H1 (cell line): Measurements from ENCODE around the gene UMAD1. TPM values are rescaled to one million over a fixed set of nuclear protein-coding genes. Genes with fewer than 3 reads are reported as not detected.
A peak's percentile ranks its signal among the peaks of the same experiment; 100 is the strongest.

Experiments
- ASH2L ChIP-seq: fragments of 200-600, 300-600 bp; sonication (generic); IDR thresholded peaks from one replicate; pipeline ENCODE4 v1.7.1; 2017; ENCODE audit warnings: low read length
- BCL11A ChIP-seq, 2 experiments: IDR thresholded peaks; one replicate each; pipeline ENCODE4 v1.6.1; 2011; ENCODE audit warnings: low read depth in 2 of 2, low read length in 2 of 2, mild to moderate bottlenecking in 2 of 2
- BRCA1 ChIP-seq: IDR thresholded peaks from 2 replicates; pipeline ENCODE4 v1.6.1; 2012; ENCODE audit warnings: low read depth, low read length, improper control_type of control experiment
- CEBPB ChIP-seq: IDR thresholded peaks from 2 replicates; pipeline ENCODE4 v1.6.1; 2012; ENCODE audit warnings: low read depth, low read length
- CHD1 ChIP-seq: IDR thresholded peaks from 2 replicates; pipeline ENCODE4 v1.6.1; 2012; ENCODE audit warnings: low read depth, low read length, improper control_type of control experiment
- EZH2 ChIP-seq: fragments of 200-600 bp; sonication (generic); IDR thresholded peaks from 2 replicates; pipeline ENCODE4 v1.7.1; 2012; ENCODE audit warnings: low read depth, mild to moderate bottlenecking, moderate library complexity, low read length, inconsistent platforms; ENCODE audit not compliant: severe bottlenecking
- KDM1A ChIP-seq: fragments of 200-600, 300-600 bp; sonication (generic); IDR thresholded peaks from 2 replicates; pipeline ENCODE4 v1.7.1; 2016; ENCODE audit warnings: mild to moderate bottlenecking, low read length, borderline replicate concordance
- KDM4A ChIP-seq: IDR thresholded peaks from one replicate; pipeline ENCODE4 v1.7.1; 2012; ENCODE audit warnings: low read depth, mild to moderate bottlenecking, moderate library complexity, low read length, inconsistent platforms; ENCODE audit not compliant: severe bottlenecking
- RAD21 ChIP-seq, 2 experiments: IDR thresholded peaks in 1 of 2; conservative IDR thresholded peaks in 1 of 2; 2 replicates each; pipeline ENCODE4 v1.6.1; 2011; ENCODE audit warnings: low read depth in 2 of 2, low read length in 2 of 2, improper control_type of control experiment in 1 of 2, inconsistent platforms in 1 of 2, mild to moderate bottlenecking in 1 of 2, moderate library complexity in 1 of 2
- RBBP5 ChIP-seq: IDR thresholded peaks from 2 replicates; pipeline ENCODE4 v1.7.1; 2012; ENCODE audit warnings: low read depth, mild to moderate bottlenecking, inconsistent platforms, low read length, moderate library complexity, borderline replicate concordance
- RFX5 ChIP-seq: IDR thresholded peaks from 2 replicates; pipeline ENCODE4 v1.6.1; 2011; ENCODE audit warnings: low read depth, low read length, improper control_type of control experiment, borderline replicate concordance
- SIN3A ChIP-seq, 2 experiments: IDR thresholded peaks in 1 of 2; conservative IDR thresholded peaks in 1 of 2; 2 replicates each; pipeline ENCODE4 v1.6.1; 2011 to 2012; ENCODE audit warnings: low read length in 2 of 2, improper control_type of control experiment in 1 of 2, low read depth in 1 of 2, mild to moderate bottlenecking in 1 of 2
- SIX5 ChIP-seq: IDR thresholded peaks from 2 replicates; pipeline ENCODE4 v1.6.1; 2011; ENCODE audit warnings: mild to moderate bottlenecking, low read depth, low read length
- TAF1 ChIP-seq: IDR thresholded peaks from 2 replicates; pipeline ENCODE4 v1.6.1; 2011; ENCODE audit warnings: mild to moderate bottlenecking, low read depth, low read length
- TEAD4 ChIP-seq: IDR thresholded peaks from 2 replicates; pipeline ENCODE4 v1.6.1; 2012; ENCODE audit warnings: low read depth, low read length, inconsistent platforms, mixed read lengths
- polyA plus RNA-seq, 7 experiments: library from polyadenylated mRNA; depleted of rRNA in 3 of 7; stranded (reverse) in 5 of 7; unstranded in 2 of 7; fragments of >200 nt in 5 of 7; fragments of 200-250 nt in 2 of 7; gene quantifications; 1 replicate in 5 of 7; 2 replicates in 1 of 7; 4 replicates in 1 of 7; pipeline versions ENCODE4 v1.2.1 to v1.2.3, GENCODE V29; 2011 to 2013; ENCODE audit warnings: missing spikeins in 2 of 7, mixed read lengths in 2 of 7
- total RNA-seq: library from RNA; stranded (reverse); fragmentation: NEBNext Ultra II Directional; extraction: Animal tissue kit (Norgen Biotek cat#: 25700); gene quantifications from 2 replicates; pipeline ENCODE4 v1.2.1, GENCODE V29; 2021

The UMAD1 gene
- total and polyA plus RNA-seq, 2 of the 8 experiments (the other 6 are each of a cell fraction or from before 2014, with no cell fraction given) = 10.4 to 12.3 TPM

- TF ChIP-seq RAD21 (IDR thresholded peaks at IDR 0.05 in 1 of 2, conservative IDR thresholded peaks at IDR 0.05 in 1 of 2; ENCODE audit: low read depth in 2 of 2, low read length in 2 of 2) = 0 out of 4 replicates have a peak, but pooled peaks of 1 of the 2 experiments have one; percentile 1
- TF ChIP-seq RBBP5 = peak; percentile 76; the same call in 1 of the 2 replicates
- no peak for TF ChIP-seq SIX5
- TF ChIP-seq BRCA1 = peak; percentile 78
- TF ChIP-seq ASH2L = peak; percentile 81
- no peak for TF ChIP-seq BCL11A (IDR thresholded peaks at IDR 0.05; ENCODE audit: low read depth in 2 of 2, low read length in 2 of 2)
- no peak for TF ChIP-seq RFX5
- no peak for TF ChIP-seq EZH2
- TF ChIP-seq KDM1A = peak; percentile 21; the same call in 1 of the 2 replicates
- peak; percentile 91 for TF ChIP-seq TAF1
- no peak for TF ChIP-seq TEAD4
- TF ChIP-seq KDM4A = peak; percentile 70
- no peak for TF ChIP-seq CHD1
- TF ChIP-seq CEBPB = 0 out of 2 replicates have a peak, but pooled peaks have one; percentile 2
- TF ChIP-seq SIN3A (conservative IDR thresholded peaks at IDR 0.05 in 1 of 2, IDR thresholded peaks at IDR 0.05 in 1 of 2; ENCODE audit: low read depth in 1 of 2, low read length in 2 of 2) = peak; percentile 72 to 88; a peak in 3 of 4 replicates
Observed at GRCh38 chr7:7640221-7641128, at the start of gene UMAD1 (continued).
